Omental fat pad (tissue), 4 donors: ENCODE results near the gene GART. TPM values are rescaled to one million over a fixed set of nuclear protein-coding genes. Genes with fewer than 3 reads are reported as not detected.
"Not testable (repeated sequence)": the region's sequence is repeated elsewhere in the genome, so short reads cannot be mapped to it uniquely, and the experiment has no call there.

Experiments used
- ATAC-seq: fragments of 150-250 bp; one replicate; pipeline ENCODE4 v1.9.1; 2016; ENCODE audit warnings: mild to moderate bottlenecking, moderate library complexity; ENCODE audit not compliant: low FRiP score
- DNase-seq: peaks from one replicate; pipeline ENCODE4 v3.0.0-alpha.2; 2019; ENCODE audit warnings: low spot score
- CTCF ChIP-seq, 3 donors: fragments of 450-650 bp; IDR thresholded peaks; one replicate each; pipeline ENCODE4 v1.5.1; 2016 to 2017; ENCODE audit warnings: antibody characterized with exemption in 3 of 3, mild to moderate bottlenecking in 3 of 3, moderate library complexity in 2 of 3
- total RNA-seq, 4 donors: library from RNA; depleted of rRNA; stranded (reverse); fragments of >200 nt; gene quantifications; one replicate each; pipeline ENCODE4 v1.1.0, GENCODE V29; 2016

GART gene
- total RNA-seq, 4 donors from 2014 or later = 102 to 208 (median 127) TPM

DNA sequence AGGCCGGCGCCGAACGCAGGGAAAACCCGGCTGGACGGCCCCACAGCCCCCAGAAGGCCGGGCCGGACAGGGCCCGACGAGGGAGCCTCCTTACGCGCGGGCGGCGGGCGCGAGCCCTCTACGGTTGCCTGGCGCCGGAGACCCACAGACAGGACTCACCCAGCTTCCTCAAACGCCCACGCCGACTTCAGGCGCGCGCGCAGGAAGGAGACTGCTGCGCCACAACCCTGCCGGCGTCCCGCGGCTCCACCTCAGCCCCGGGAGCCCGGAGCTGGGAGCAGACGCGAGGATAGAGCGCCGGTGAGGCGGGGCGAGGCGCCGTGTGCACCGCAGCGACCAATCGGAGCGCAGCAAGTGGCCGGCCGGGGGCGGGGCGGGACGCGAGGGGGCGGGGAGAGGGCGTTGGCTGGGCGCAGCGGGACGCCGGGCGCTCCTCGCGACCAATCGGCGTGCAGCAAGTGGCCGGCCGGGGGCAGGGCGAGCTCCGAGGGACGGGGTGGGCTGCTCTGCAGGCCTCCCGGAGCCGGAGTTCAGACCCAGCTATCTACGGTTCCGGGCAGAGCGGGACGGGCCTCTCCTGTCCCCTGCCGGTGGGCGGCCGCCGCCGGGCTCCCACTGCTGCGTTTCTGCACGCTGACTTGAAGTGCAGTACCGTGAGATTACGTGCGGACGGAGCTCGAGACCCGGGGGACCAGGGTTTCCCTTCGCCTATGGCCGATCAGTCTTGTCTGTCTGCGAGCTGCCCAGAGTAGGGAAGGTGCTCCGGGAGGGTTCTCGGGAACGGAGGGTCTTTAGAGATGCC, 62.0 kb downstream of the GART start, which contains the start of gene TMEM50B:
TMEM50B (minus strand) TSS at position 296 of the 802 bp plus-strand sequence. CDS start 11,089 bp downstream, outside the sequence.
- ATAC-seq (peak; percentile 97), DNase-seq (peak; percentile 89)
- TF ChIP-seq CTCF (IDR thresholded peaks at IDR 0.05) = peak in 1 of 3 donors; percentile 15

- no peak for TF ChIP-seq CTCF (IDR thresholded peaks at IDR 0.05)
- no peak for DNase-seq
- ATAC-seq = peak; percentile 24
These were observed 62.8 kb downstream of the GART start for GRCh38 chr21:33478935-33479678.

GRCh38 chr21:33478182-33478581, 63.7 kb downstream of the GART start:
- DNase-seq = no peak
- no peak for ATAC-seq
- TF ChIP-seq CTCF (IDR thresholded peaks at IDR 0.05) = no peak

DNA sequence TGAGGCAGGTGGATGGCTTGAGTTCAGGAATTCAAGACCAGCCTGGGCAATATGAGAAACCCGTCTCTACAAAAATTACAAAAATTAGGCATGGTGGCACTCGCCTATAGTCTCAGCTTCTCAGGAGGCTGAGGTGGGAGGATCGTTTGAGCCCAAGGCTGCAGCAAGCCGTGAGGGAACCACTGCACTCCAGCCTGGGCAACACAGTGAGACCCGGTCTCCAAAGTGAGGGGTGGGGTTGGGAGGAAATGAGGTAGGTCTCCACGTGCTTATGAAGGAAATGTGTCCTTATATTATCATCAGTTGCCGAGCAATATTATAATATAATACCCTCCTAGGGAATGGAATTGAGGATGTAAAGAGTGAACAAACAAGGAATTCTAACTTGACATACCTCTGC, 64.9 kb downstream of the GART start:
- ATAC-seq = no peak
- no peak for DNase-seq
- no peak for TF ChIP-seq CTCF (IDR thresholded peaks at IDR 0.05)

- DNase-seq (no peak), ATAC-seq (no peak)
- no peak for TF ChIP-seq CTCF (IDR thresholded peaks at IDR 0.05)
These were observed 68.6 kb downstream of the GART start for GRCh38 chr21:33473344-33473743.

GRCh38 chr21:33470701-33471100, 71.2 kb downstream of the GART start:
- TF ChIP-seq CTCF (IDR thresholded peaks at IDR 0.05) = no peak
- ATAC-seq (no peak), DNase-seq (no peak)

GRCh38 chr21:33469183-33469582, 72.7 kb downstream of the GART start:
- ATAC-seq, DNase-seq: not testable (repeated sequence)
